Activated CD4-positive, CD25-positive, alpha-beta regulatory T cell treated with anti-CD3 and anti-CD28 coated beads, Interleukin-2, amount 50 U/mL, for 72 hours (primary cell): ENCODE measurements around the gene HSP90AA1.
"Not testable (repeated sequence)": the region's sequence is repeated elsewhere in the genome, so short reads cannot be mapped to it uniquely, and the experiment has no call there.

ENCODE experiments used
- DNase-seq: peaks from one replicate; pipeline ENCODE4 v3.0.0; 2021

Gene HSP90AA1

GRCh38 chr14:102092806-102093205 lies 6.0 kb upstream of the HSP90AA1 start:
- DNase-seq: no peak

- no peak for DNase-seq
Observed at GRCh38 chr14:102090713-102091112, 3.9 kb upstream of the HSP90AA1 start.

GRCh38 chr14:102089621-102090343 lies 2.9 kb upstream of the HSP90AA1 start:
- no peak for DNase-seq

GRCh38 chr14:102088012-102088792 lies 1.4 kb upstream of the HSP90AA1 start:
- DNase-seq: peak; percentile 63

- DNase-seq: no peak
Observed at GRCh38 chr14:102087762-102088011, 843 bp upstream of the HSP90AA1 start.

- no peak for DNase-seq
Observed at GRCh38 chr14:102086709-102086971, 204 bp downstream of the HSP90AA1 start.

- DNase-seq: peak; percentile 74
Observed at GRCh38 chr14:102085948-102086708, 716 bp downstream of the HSP90AA1 start.

GRCh38 chr14:102085488-102085887 lies 1.4 kb downstream of the HSP90AA1 start:
- no peak for DNase-seq

GRCh38 chr14:102084931-102085330 lies 1.9 kb downstream of the HSP90AA1 start:
- DNase-seq: no peak

GRCh38 chr14:102084522-102084921 lies 2.3 kb downstream of the HSP90AA1 start:
- not testable (repeated sequence) for DNase-seq

GRCh38 chr14:102081231-102082080 lies 5.4 kb downstream of the HSP90AA1 start:
- no peak for DNase-seq

GRCh38 chr14:102080183-102081080 lies 6.4 kb downstream of the HSP90AA1 start:
- no peak for DNase-seq

GRCh38 chr14:102079700-102079979 lies 7.2 kb downstream of the HSP90AA1 start:
- DNase-seq: no peak

- DNase-seq: no peak
Observed at GRCh38 chr14:102078831-102079699, 7.8 kb downstream of the HSP90AA1 start.

GRCh38 chr14:102078361-102078791 lies 8.5 kb downstream of the HSP90AA1 start:
- not testable (repeated sequence) for DNase-seq

GRCh38 chr14:102077382-102077709 lies 9.5 kb downstream of the HSP90AA1 start:
- no peak for DNase-seq

- DNase-seq: no peak
Observed at GRCh38 chr14:102075155-102075554, 11.7 kb downstream of the HSP90AA1 start.

GRCh38 chr14:102074415-102074964 lies 12.4 kb downstream of the HSP90AA1 start:
- DNase-seq: no peak

- DNase-seq: no peak
Observed at GRCh38 chr14:102071283-102071998, 15.4 kb downstream of the HSP90AA1 start.

- DNase-seq: no peak
Observed at GRCh38 chr14:102066041-102066451, 20.8 kb downstream of the HSP90AA1 start.
